ENCODE measurements around the gene DCAF17. TPM values are rescaled to one million over a fixed set of nuclear protein-coding genes. Genes with fewer than 3 reads are reported as not detected.
A peak's percentile ranks its signal among the peaks of the same experiment; 100 is the strongest.

The DCAF17 gene, protein sequence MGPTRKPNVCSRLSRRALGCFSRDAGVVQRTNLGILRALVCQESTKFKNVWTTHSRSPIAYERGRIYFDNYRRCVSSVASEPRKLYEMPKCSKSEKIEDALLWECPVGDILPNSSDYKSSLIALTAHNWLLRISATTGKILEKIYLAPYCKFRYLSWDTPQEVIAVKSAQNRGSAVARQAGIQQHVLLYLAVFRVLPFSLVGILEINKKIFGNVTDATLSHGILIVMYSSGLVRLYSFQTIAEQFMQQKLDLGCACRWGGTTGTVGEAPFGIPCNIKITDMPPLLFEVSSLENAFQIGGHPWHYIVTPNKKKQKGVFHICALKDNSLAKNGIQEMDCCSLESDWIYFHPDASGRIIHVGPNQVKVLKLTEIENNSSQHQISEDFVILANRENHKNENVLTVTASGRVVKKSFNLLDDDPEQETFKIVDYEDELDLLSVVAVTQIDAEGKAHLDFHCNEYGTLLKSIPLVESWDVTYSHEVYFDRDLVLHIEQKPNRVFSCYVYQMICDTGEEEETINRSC
- 10 to 100 TPM; 12.8 to 17.6 (median 15.2) TPM for total RNA-seq (2021; fragmentation: NEBNext Ultra II Directional; extraction: Animal tissue kit (Norgen Biotek cat#: 25700))
- long read RNA-seq, full-length matches to known transcripts, result 2 of 9 reads
- long read RNA-seq, partial matches to known transcripts, result 0 of 9 reads
- long read RNA-seq, other reads (novel, unspliced or antisense), result 7 of 9 reads

DNA sequence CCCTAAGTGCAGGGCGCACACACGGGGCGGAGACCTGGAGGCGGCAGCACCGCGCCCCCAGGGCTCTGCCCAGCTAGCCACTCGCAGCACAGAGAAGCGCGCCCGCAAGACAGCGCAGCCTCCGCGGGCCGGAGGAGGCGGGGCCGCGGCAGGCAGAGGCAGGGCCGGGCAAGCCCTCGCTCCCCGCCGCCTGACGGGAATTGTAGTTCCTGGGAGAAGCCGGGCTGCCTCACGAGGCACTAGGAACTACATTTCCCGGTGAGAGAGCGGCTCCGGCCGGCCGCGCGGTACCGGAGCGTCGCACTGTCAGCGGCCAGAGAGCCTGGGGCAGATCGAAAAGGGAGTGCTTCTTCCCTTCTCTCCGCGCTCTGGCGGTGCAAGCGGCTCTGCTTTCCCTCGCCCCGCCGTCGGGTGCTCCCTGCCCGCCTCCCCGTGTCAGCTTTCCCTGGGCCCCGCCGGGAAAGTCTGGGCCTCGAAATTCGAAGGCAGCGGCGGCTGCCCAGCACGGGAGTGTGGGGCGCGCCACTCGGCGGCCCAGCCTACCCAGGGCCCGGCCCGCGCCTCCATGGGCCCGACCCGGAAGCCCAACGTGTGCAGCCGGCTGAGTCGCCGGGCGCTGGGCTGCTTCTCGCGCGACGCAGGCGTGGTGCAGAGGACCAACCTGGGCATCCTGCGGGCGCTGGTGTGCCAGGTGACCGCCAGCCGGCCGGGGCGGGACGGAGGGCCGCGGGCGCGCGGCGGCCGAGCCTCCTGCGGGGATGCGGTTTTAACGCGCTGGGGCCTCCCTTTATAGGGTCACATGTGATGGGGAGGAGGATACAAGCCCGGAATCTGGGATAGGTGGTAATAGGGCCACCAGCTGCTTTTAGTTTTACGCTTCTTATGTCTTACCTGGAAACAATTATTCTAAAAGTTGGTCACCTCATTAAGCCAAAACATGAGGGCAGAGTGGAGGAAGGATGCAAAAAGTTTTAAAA is at the start of gene DCAF17:
TSS of gene DCAF17 (plus strand) at position 214 of the 977 bp plus-strand sequence. CDS start at position 566, 352 bp downstream.
- H3K36me3 Mint-ChIP-seq (ENCODE audit: low read depth), result peaks cover 59% of the 10 kb centered on the region
- DNase-seq, result peak; percentile 95
- peak within 1 kb of the TSS; percentile 92 for H3K4me3 Mint-ChIP-seq
- peaks cover 33% of the 10 kb centered on the region for H3K4me1 Mint-ChIP-seq (ENCODE audit: low read depth)
- TF ChIP-seq, protein P1, sequence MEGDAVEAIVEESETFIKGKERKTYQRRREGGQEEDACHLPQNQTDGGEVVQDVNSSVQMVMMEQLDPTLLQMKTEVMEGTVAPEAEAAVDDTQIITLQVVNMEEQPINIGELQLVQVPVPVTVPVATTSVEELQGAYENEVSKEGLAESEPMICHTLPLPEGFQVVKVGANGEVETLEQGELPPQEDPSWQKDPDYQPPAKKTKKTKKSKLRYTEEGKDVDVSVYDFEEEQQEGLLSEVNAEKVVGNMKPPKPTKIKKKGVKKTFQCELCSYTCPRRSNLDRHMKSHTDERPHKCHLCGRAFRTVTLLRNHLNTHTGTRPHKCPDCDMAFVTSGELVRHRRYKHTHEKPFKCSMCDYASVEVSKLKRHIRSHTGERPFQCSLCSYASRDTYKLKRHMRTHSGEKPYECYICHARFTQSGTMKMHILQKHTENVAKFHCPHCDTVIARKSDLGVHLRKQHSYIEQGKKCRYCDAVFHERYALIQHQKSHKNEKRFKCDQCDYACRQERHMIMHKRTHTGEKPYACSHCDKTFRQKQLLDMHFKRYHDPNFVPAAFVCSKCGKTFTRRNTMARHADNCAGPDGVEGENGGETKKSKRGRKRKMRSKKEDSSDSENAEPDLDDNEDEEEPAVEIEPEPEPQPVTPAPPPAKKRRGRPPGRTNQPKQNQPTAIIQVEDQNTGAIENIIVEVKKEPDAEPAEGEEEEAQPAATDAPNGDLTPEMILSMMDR (IDR thresholded peaks at IDR 0.05), result peak; percentile 54
- H3K27me3 Mint-ChIP-seq (ENCODE audit: insufficient read depth), result no peaks in the 10 kb centered on the region
- peak within 1 kb of the TSS; percentile 87 for H3K27ac Mint-ChIP-seq
- H3K9me3 Mint-ChIP-seq, result peaks cover 34% of the 10 kb centered on the region

DNA sequence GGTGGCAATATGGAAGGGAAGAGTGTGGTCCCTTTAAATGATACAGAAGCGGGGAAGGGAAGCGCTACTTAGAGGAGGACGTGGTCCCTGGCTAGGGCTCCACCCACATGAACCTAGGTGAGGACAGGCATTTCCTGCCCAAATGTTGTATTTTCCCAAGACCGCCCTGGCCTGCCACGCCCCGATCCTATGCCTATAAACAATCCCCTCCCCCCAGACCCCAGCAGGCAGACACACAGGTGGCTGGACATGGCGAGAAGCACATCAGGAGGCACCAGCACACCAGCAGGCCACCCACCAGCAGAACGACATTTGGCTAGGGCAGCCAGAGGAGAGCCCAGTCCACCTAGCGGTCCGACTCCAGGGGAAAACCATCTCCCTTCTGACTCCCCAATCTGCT is 47.4 kb upstream of the DCAF17 start:
- Mint-ChIP-seq H3K9me3 (no peaks in the 10 kb centered on the region), H3K4me1 (ENCODE audit: low read depth) (peaks cover 31% of the 10 kb centered on the region), H3K36me3 (ENCODE audit: low read depth) (peaks cover 12% of the 10 kb centered on the region), H3K4me3 (no peak overlapping the region), H3K27me3 (ENCODE audit: insufficient read depth) (no peaks in the 10 kb centered on the region; the same call in 1 of the 2 replicates), H3K27ac (no peak overlapping the region)
- DNase-seq, result no peak
- TF ChIP-seq, protein P1 (IDR thresholded peaks at IDR 0.05), result no peak

DNA sequence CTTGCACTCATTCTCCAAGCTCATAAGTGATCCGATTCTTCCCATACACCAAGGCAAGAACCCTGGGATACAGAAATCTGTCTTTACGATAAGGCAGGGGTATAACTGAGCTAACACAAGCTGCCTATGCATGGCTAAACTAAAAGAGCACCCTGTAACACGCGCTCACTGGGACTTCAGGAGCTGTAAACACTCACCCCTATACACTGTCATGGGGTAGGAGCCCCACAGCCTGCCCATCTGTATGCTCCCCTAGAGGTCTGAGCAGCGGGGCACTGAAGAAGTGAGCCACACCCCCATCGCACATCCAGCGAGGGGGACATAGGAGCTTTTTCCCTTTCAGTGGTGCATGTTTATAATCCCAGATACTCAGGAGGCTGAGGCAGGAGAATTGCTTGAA is 47.0 kb upstream of the DCAF17 start:
- Mint-ChIP-seq H3K36me3 (ENCODE audit: low read depth) (peaks cover 10% of the 10 kb centered on the region), H3K4me3 (no peak overlapping the region), H3K27me3 (ENCODE audit: insufficient read depth) (no peaks in the 10 kb centered on the region; the same call in 1 of the 2 replicates), H3K4me1 (ENCODE audit: low read depth) (peaks cover 35% of the 10 kb centered on the region), H3K27ac (no peak overlapping the region), H3K9me3 (no peaks in the 10 kb centered on the region)
- TF ChIP-seq, protein P1 (IDR thresholded peaks at IDR 0.05), result no peak
- DNase-seq, result no peak

DNA sequence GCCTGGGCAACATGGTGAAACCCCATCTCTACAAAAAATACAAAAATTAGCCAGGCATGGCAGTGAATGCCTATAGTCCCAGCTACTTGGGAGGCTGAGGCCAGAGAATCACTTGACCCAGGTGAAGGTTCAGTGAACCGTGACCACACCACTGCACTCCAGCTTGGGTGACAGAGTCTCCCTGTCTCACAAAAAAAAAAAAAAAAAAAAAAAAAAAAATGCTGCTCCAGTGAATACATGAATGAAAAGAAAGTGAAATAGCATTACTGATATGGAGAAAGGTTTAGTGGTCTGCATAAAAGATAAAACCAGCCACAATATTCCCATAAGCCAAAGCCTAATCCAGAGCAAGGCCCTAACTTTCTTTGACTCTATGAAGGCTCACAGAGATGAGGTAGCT is 44.7 kb upstream of the DCAF17 start:
- H3K36me3 Mint-ChIP-seq (ENCODE audit: low read depth), result peaks cover 5% of the 10 kb centered on the region; the same call in 1 of the 2 replicates
- TF ChIP-seq, protein P1 (IDR thresholded peaks at IDR 0.05), result no peak
- no peak overlapping the region for H3K27ac Mint-ChIP-seq
- H3K27me3 Mint-ChIP-seq (ENCODE audit: insufficient read depth), result no peaks in the 10 kb centered on the region; the same call in 1 of the 2 replicates
- no peaks in the 10 kb centered on the region for H3K9me3 Mint-ChIP-seq
- H3K4me3 Mint-ChIP-seq, result no peak overlapping the region
- DNase-seq, result no peak
- H3K4me1 Mint-ChIP-seq (ENCODE audit: low read depth), result peaks cover 41% of the 10 kb centered on the region

DNA sequence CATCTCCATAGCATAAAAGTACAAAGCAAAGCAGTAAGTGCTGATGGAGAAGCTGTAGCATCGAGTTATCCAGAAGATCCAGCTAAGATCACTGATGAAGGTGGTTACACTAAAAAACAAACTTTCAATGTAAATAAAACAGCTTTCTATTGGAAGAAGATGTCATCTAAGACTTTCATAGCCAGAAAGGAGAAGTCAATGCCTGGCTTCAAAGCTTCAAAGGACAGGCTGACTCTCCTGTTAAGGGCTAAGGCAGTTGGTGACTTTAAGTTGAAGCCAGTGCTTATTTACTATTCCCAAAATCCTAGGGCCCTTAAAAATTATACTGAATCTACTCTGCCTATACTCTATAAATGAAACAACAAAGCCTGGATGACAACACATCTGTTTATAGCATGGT is 44.2 kb upstream of the DCAF17 start:
- H3K4me1 Mint-ChIP-seq (ENCODE audit: low read depth), result peaks cover 41% of the 10 kb centered on the region

More for the DNA sequence above, 44.2 kb upstream of the DCAF17 start:
- Mint-ChIP-seq H3K4me3 (no peak overlapping the region), H3K36me3 (ENCODE audit: low read depth) (peaks cover 5% of the 10 kb centered on the region; the same call in 1 of the 2 replicates), H3K27me3 (ENCODE audit: insufficient read depth) (no peaks in the 10 kb centered on the region; the same call in 1 of the 2 replicates), H3K27ac (no peak overlapping the region), H3K9me3 (no peaks in the 10 kb centered on the region)
- DNase-seq, result no peak
- TF ChIP-seq, protein P1 (IDR thresholded peaks at IDR 0.05), result no peak
